Stimulated activated CD8-positive, alpha-beta memory T cell treated with anti-CD3 and anti-CD28 coated beads, Interleukin-12 subunit alpha, Interleukin-12 subunit beta, amount 100 ng/mL, for 24 hours (primary cell): ENCODE results near the gene TIAL1.
"Not testable (repeated sequence)": the region's sequence is repeated elsewhere in the genome, so short reads cannot be mapped to it uniquely, and the experiment has no call there.

Experiments
- DNase-seq: peaks from one replicate; pipeline ENCODE4 v3.0.0-alpha.2; 2020; ENCODE audit errors: extremely low read depth

The TIAL1 gene

GRCh38 chr10:119531067-119531466 lies 65.7 kb downstream of the TIAL1 start:
- no peak for DNase-seq

- DNase-seq: not testable (repeated sequence)
Observed at GRCh38 chr10:119528663-119529237, 68.0 kb downstream of the TIAL1 start.

- no peak for DNase-seq
Observed at GRCh38 chr10:119526621-119527592, 69.9 kb downstream of the TIAL1 start.

- no peak for DNase-seq
Observed at GRCh38 chr10:119526149-119526548, 70.6 kb downstream of the TIAL1 start.

GRCh38 chr10:119525116-119525515 lies 71.6 kb downstream of the TIAL1 start:
- no peak for DNase-seq

- DNase-seq: no peak
Observed at GRCh38 chr10:119524720-119525070, 72.1 kb downstream of the TIAL1 start.

- DNase-seq: no peak
Observed at GRCh38 chr10:119523895-119524719, 72.7 kb downstream of the TIAL1 start.
